ENCODE measurements around the gene CST3. TPM values are rescaled to one million over a fixed set of nuclear protein-coding genes. Genes with fewer than 3 reads are reported as not detected.
"Not testable (repeated sequence)": the region's sequence is repeated elsewhere in the genome, so short reads cannot be mapped to it uniquely, and the experiment has no call there.

Gene CST3
- total RNA-seq (2021) (82.7 and 91.3 TPM in 2 replicates), Bru-seq, nascent RNA (percentile 48 among the genes with signal in this experiment), BruChase-seq, experiment 1, labeled RNA remaining after a 2-hour chase (percentile 47 among the genes with signal in this experiment), BruChase-seq, experiment 2, labeled RNA remaining after a 6-hour chase (percentile 48 among the genes with signal in this experiment)
- long read RNA-seq, transcript CST3-201 (3 exons, 873 nt), result major isoform, 97 of 103 reads
- long read RNA-seq, partial matches to known transcripts, result 2 of 103 reads
- long read RNA-seq, other reads (novel, unspliced or antisense), result 3 of 103 reads

GRCh38 chr20:23637282-23638221 lies at the start of gene CST3:
CST3 (minus strand) TSS chr20:23637955; CDS start chr20:23637862, 93 bp downstream.
- POLR2A ChIA-PET (ENCODE audit: low non-redundant PET), result no interaction called here
- peak within 1 kb of the TSS; percentile 85 for H3K27ac ChIP-seq (ENCODE audit: low read depth, low read length, poor library complexity, severe bottlenecking)
- intact Hi-C loops (cut with micrococcal nuclease; ENCODE audit: unreplicated experiment), result no loop called here

GRCh38 chr20:23686046-23686750 lies 48.4 kb upstream of the CST3 start:
- DNase-seq (ENCODE audit: low spot score), result no peak
- CTCF ChIA-PET, result no interaction called here

More at GRCh38 chr20:23637282-23638221, at the start of gene CST3:
- Histone ChIP-seq H3K36me3 (ENCODE audit: insufficient read depth, low read length, poor library complexity, severe bottlenecking) (no peaks in the 10 kb centered on the region), H3K27me3 (replicated peaks; ENCODE audit: insufficient read depth, low read depth, low read length, poor library complexity) (no peaks in the 10 kb centered on the region), H3K4me3 (ENCODE audit: low read depth, low read length, poor library complexity, severe bottlenecking) (peak within 1 kb of the TSS; percentile 95), H3K9me3 (ENCODE audit: low read depth, low read length, poor library complexity, severe bottlenecking) (no peaks in the 10 kb centered on the region), H3K4me1 (ENCODE audit: insufficient read depth, low read length, poor library complexity, severe bottlenecking) (no peaks in the 10 kb centered on the region)
- no TSS peak for BruUV-seq (replicated peaks)
- CTCF ChIA-PET, result interaction anchor here (0.6 kb wide), 1 partner anchor 21 kb away, joined by 6 read pairs; no protein-coding TSS in a partner anchor
- DNase-seq (ENCODE audit: low spot score), result peak; percentile 89
- TF ChIP-seq EZH2 (IDR thresholded peaks at IDR 0.05; ENCODE audit: borderline replicate concordance, low read depth, low read length, poor library complexity, severe bottlenecking) (no peak), CTCF (conservative IDR thresholded peaks at IDR 0.05; ENCODE audit: low read depth, low read length) (no peak)

GRCh38 chr20:23685529-23685896 lies 47.8 kb upstream of the CST3 start:
- H3K4me1 ChIP-seq (ENCODE audit: insufficient read depth, low read length, poor library complexity, severe bottlenecking); DNase-seq (ENCODE audit: low spot score); H3K9me3 ChIP-seq (ENCODE audit: low read depth, low read length, poor library complexity, severe bottlenecking); H3K36me3 ChIP-seq (ENCODE audit: insufficient read depth, low read length, poor library complexity, severe bottlenecking); intact Hi-C loops (cut with micrococcal nuclease; ENCODE audit: unreplicated experiment); CTCF ChIA-PET; H3K4me3 ChIP-seq (ENCODE audit: low read depth, low read length, poor library complexity, severe bottlenecking); H3K27me3 ChIP-seq (replicated peaks; ENCODE audit: insufficient read depth, low read depth, low read length, poor library complexity); POLR2A ChIA-PET (ENCODE audit: low non-redundant PET); H3K27ac ChIP-seq (ENCODE audit: low read depth, low read length, poor library complexity, severe bottlenecking); BruUV-seq (replicated peaks): not testable (repeated sequence)

More at GRCh38 chr20:23686046-23686750, 48.4 kb upstream of the CST3 start:
- no peaks in the 10 kb centered on the region for H3K36me3 ChIP-seq (ENCODE audit: insufficient read depth, low read length, poor library complexity, severe bottlenecking)
- H3K4me1 ChIP-seq (ENCODE audit: insufficient read depth, low read length, poor library complexity, severe bottlenecking), result no peaks in the 10 kb centered on the region
- POLR2A ChIA-PET (ENCODE audit: low non-redundant PET), result no interaction called here
- no peaks in the 10 kb centered on the region for H3K9me3 ChIP-seq (ENCODE audit: low read depth, low read length, poor library complexity, severe bottlenecking)
- intact Hi-C loops (cut with micrococcal nuclease; ENCODE audit: unreplicated experiment), result no loop called here
- no peak overlapping the region for H3K4me3 ChIP-seq (ENCODE audit: low read depth, low read length, poor library complexity, severe bottlenecking)
- no peak for TF ChIP-seq CTCF (conservative IDR thresholded peaks at IDR 0.05; ENCODE audit: low read depth, low read length)
- no peak for TF ChIP-seq EZH2 (IDR thresholded peaks at IDR 0.05; ENCODE audit: borderline replicate concordance, low read depth, low read length, poor library complexity, severe bottlenecking)
- H3K27ac ChIP-seq (ENCODE audit: low read depth, low read length, poor library complexity, severe bottlenecking), result no peak overlapping the region
- BruUV-seq (replicated peaks), result no TSS peak
- no peaks in the 10 kb centered on the region for H3K27me3 ChIP-seq (replicated peaks; ENCODE audit: insufficient read depth, low read depth, low read length, poor library complexity)
